Stimulated activated CD8-positive, alpha-beta memory T cell treated with anti-CD3 and anti-CD28 coated beads, Interleukin-15, amount 100 ng/mL, for 4 hours (primary cell): ENCODE data around the gene MAP6.
"Not testable (repeated sequence)": the region's sequence is repeated elsewhere in the genome, so short reads cannot be mapped to it uniquely, and the experiment has no call there.

Source experiments
- DNase-seq, 2 donors: peaks; one replicate each; pipeline ENCODE4 v3.0.0-alpha.2; 2020; ENCODE audit warnings: low read depth in 2 of 2

MAP6 gene

GRCh38 chr11:75668451-75669297 lies at the start of gene MAP6:
MAP6 (minus strand) TSS chr11:75669038; CDS start chr11:75668369, 669 bp downstream.
- no peak for DNase-seq

DNA sequence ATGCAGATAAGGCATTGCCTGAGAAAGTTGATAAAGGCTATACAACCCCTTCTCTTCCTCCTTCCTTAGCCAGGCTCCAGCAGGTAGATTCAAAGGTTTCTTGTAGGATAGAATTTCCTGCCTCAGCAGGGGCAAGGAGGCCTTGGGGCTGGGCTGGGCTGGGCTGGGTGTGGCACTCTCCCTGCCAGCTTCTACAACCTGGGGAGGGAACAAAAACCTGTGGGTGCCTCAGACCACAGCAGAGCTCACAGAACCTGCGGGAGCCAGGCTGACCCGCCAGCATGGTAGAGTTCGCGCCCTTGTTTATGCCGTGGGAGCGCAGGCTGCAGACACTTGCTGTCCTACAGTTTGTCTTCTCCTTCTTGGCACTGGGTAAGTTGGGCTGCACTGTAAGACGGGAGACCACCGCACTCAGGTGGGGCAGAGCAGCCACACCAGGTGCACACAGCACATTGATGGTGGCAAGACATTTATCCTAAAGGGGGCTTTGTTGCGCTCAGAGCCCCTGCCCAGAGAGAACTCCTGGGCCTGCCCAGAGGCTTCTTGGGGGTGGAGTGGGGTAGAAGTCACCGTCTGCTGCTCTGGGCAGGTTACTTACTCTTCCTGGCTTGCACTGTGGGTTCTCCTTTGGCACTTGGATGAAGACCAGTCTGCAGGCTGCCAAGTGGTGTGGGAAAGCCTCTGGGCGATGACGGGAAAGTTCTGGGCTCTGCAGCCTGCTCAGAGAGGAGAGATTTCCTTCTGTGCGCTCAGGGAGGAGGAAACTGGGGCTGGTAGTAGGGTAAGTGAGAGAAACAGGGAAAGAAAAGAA lies 49.0 kb upstream of the MAP6 start, which contains the start of gene MOGAT2:
TSS of gene MOGAT2 (plus strand) at position 231 of the 811 bp plus-strand sequence. CDS start at position 282, 51 bp downstream.
- DNase-seq, result no peak

GRCh38 chr11:75716659-75717058 lies 47.8 kb upstream of the MAP6 start:
- no peak for DNase-seq

DNA sequence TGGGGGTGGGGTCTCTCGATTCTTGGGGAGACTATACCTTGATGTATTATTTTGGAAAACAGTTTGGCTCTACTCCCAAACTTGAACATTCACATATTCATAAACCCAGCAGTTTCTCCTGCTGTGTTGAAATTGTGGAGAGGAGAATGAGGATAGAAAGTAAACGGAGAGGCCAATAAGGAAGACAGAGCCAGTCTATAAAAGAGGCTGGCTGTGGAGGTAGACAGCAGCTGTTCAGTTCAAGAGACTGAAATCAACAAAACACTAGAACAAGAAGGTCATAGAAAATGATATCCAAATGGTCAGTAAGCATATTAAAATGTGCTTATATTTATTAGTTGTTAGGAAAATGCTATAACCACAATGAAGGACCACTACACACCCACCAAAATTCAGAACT lies 46.9 kb upstream of the MAP6 start:
- DNase-seq, result no peak

DNA sequence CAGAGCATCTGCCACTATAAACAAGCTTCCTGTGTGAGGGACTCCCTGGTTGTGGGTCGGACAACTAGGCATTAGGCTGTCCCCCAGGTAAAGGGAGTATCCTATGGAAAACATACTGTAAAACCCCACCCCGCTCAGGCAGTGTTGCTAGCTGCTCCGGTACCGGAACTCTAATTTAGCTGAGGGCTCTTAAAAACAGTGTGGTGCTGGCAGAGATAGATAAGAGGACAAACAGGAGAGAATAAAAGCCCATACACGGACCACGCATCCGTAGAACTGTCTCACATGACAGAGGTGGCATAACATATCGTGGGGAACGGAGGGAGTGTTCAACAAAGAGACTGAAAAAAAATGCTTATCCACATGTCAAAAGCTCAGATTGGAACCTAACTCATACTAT lies 45.4 kb upstream of the MAP6 start:
- no peak for DNase-seq

- peak; percentile 8 to 29 for DNase-seq
These were observed 37.5 kb upstream of the MAP6 start for GRCh38 chr11:75706260-75706729.

DNA sequence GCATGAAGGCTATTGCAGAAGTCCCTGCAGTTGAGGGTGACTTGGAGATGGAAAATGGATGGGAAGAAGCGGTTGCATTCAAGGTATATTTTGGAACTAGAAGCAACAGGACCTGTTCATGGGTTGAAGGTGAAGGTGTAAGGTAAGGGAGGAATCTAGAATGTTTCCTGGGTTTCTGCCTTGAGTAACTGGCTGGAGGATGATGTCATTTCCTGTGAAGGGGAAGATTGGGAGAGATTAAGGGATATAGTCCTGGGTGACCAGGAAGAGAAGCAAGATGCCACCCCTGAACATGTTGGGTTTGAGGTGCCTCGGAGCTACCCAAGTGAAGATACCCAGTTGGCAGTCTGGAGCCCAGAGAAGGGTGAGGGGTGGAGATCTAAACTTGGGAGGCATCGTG lies 36.7 kb upstream of the MAP6 start:
- no peak for DNase-seq

DNA sequence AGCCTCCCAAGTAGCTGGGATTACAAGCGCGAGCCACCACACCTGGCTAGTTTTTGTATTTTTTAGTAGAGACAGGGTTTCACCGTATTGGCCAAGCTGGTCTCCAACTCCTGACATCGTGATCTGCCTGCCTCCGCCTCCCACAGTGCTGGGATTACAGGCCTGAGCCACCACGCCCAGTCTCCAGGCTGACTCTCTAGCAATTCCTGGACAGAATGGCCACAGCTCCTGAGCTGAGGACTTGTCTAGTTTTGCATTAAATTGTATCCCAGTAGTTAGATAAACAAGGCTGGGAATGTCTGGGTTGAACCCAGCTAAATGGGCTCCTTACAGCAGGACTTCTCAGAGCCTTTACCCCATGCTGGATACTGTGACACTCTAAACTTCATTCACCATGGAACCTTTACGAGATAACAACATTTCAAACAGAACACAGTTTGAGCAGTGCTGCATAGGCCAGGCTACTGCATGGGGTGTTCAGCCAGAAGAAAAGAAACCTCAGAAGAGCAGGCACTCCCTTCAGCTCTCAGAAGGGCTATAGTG lies 34.9 kb upstream of the MAP6 start:
- DNase-seq, result no peak

DNA sequence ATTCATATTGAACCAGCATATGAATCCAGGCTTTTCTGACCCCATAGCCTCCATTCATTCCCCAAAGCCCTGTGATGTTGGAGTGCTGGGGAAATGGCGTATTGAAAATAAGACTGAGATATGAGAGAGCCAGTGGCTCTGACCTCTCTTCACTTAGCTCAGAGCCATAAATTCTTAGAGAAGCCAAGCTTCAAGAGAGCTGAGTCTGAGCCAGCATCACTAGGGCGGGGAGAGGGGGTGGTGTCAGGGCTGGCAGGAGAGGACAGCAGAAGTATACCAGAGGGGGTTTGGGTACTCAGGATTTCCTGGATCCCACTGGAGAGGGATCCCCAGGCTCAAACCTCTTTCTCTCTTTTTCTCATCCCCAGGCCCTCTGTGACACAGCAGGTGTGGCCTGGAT lies 32.1 kb upstream of the MAP6 start:
- DNase-seq, result no peak

DNA sequence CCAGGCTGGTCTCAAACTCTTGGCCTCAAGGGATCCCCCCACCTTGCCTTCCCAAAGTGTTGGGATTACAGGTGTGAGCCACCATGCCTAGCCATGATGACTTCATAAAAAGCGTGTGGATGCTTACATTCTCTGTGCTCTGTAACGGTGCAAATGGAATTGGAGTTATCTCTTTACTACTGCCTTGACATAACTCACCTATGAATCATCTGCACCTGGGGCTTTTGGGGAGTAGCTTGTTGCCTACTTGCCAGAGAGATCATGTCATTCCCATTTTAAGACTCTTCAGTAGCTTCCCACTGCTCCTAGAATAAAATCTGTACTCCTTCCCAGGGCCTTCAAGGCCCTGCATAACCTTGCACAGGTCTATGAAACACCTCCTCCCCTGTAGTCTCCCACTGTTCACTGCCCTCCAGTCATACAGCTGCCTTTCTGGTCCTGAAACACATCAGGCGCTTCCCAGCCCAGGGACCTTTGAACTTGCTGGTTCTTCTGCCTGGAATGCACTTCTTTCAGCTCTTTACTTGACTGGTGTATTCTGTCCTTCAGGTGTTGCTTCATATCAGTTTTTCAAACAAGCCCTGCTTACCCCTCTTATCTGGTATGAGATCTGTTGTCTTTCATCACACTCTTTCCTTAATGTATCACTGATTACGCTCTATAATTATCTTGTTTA lies 29.2 kb upstream of the MAP6 start:
- DNase-seq, result no peak

- DNase-seq, result no peak
These were observed 23.0 kb upstream of the MAP6 start for GRCh38 chr11:75691804-75692203.

DNA sequence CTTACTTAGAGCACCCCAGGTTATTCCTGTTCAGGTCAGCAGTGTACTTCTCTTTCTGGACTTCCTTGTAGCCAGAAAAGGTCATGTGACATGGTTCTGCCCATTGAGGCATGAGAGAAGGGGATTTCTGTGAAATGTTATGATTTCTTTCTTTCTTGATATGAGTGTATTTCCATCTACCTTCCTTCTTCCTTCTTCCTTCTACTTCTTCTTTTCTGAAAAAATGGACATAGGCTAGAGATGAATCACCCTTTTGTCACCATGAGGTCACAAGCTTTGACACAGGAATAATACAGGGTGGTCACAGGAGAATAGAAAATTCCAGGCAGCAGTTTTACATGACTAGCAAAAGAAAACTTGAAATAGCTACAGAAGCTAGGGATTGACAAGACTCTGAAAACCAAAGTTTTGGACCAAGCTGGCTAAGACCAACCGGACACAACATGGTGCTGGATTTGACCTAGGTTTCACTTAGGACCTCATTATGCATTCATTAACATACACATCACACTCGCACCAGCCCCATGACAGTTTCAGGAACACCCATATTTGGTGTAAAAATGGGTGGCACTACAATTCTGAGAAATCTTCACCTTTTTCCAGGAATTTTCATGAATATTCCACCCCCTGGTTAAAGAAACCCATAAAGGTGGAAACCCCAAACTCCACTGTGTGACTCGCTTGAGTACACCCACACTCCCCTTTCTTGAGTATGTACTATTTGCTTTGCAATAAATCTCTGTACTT lies 21.2 kb upstream of the MAP6 start:
- DNase-seq, result no peak

DNA sequence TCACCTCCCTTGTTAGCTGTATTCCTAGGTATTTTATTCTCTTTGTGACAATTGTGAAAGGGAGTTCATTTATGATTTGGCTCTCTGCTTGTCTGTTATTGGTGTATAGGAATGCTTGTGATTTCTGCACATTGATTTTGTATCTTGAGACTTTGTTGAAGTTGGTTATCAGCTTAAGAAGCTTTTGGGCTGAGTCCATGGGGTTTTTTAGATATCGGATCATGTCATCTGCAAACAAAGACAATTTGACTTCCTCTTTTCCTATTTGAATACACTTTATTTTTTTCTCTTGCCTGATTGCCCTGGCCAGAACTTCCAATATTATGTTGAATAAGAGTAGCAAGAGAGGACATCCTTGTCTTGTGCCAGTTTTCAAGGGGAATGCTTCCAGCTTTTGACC lies 15.0 kb upstream of the MAP6 start:
- not testable (repeated sequence) for DNase-seq

DNA sequence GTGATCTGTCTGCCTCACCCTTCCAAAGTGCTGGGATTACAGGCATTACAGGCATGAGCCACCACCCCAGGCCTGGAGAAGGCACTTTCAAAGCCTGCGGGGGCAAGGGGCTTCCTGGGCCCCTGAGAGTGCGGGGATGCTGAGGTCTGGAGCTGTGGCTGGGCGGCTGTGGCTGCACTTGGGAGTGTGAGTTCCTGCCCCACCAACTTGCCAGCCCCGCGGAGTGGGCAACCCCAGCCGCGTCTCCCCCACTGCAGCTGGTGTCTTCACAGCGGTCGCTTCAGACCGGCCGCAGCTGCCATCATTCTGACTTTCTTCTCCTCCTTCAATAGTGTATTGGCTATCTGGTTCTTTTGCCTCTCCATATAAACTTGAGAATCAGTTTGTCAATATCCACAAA lies 10.7 kb upstream of the MAP6 start:
- DNase-seq, result no peak

GRCh38 chr11:75678620-75679259 lies 9.9 kb upstream of the MAP6 start:
- DNase-seq, result no peak

GRCh38 chr11:75677909-75678308 lies 9.1 kb upstream of the MAP6 start:
- no peak for DNase-seq

GRCh38 chr11:75677275-75677674 lies 8.4 kb upstream of the MAP6 start:
- no peak for DNase-seq

GRCh38 chr11:75673977-75674582 lies 5.2 kb upstream of the MAP6 start:
- DNase-seq, result no peak

DNA sequence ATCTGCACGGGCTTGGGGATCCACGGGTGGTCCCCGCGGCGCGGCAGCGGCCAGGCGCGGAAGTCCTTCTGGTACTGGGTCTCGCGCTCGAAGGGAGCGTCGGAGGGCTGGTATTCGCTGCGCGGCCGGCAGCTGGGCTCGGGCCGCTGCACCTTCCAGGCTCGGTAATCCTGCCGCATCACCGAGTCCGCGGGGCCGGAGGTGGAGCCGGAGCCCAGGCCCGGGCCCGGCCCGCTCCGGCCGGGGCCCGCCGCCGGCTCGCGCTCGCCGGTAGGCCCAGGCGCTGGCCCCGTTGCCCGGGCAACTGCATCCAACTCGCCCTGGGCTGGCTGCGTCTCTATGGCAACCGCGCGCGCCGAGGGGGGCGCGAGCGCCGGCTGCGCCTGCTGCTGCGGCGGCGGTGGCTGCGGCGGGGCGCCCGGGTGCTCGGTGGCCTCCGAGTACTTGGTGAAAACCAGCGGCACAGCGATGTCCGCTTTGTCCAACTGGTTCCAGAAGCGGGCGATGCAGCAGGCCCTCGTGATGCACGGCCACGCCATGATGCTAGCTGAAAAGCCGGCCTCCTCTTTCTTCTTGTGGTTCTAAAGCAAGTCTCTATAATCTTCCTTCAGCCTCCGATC lies 897 bp downstream of the MAP6 start:
- DNase-seq, result no peak
